Measurements from ENCODE around the gene PEX14.

- TF ChIP-seq, protein P1, sequence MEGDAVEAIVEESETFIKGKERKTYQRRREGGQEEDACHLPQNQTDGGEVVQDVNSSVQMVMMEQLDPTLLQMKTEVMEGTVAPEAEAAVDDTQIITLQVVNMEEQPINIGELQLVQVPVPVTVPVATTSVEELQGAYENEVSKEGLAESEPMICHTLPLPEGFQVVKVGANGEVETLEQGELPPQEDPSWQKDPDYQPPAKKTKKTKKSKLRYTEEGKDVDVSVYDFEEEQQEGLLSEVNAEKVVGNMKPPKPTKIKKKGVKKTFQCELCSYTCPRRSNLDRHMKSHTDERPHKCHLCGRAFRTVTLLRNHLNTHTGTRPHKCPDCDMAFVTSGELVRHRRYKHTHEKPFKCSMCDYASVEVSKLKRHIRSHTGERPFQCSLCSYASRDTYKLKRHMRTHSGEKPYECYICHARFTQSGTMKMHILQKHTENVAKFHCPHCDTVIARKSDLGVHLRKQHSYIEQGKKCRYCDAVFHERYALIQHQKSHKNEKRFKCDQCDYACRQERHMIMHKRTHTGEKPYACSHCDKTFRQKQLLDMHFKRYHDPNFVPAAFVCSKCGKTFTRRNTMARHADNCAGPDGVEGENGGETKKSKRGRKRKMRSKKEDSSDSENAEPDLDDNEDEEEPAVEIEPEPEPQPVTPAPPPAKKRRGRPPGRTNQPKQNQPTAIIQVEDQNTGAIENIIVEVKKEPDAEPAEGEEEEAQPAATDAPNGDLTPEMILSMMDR (IDR thresholded peaks at IDR 0.05) = no peak
- no peak for TF ChIP-seq POLR2A (IDR thresholded peaks at IDR 0.05)
Observed at GRCh38 chr1:10456048-10456447, 18.7 kb upstream of the PEX14 start.
